PFSK-1 (cell line): ENCODE data around the gene RCAN3.

Source experiments
- FOXP2 ChIP-seq: optimal IDR thresholded peaks from 2 replicates; pipeline ENCODE3; 2011; ENCODE audit warnings: borderline replicate concordance, control low read depth, inconsistent platforms; ENCODE audit not compliant: insufficient read depth; ENCODE audit errors: extremely low read length, extremely low read depth
- REST ChIP-seq, 2 experiments: IDR thresholded peaks; 2 replicates each; pipeline versions ENCODE4 v1.6.1 to v1.8.0; 2011 to 2012; ENCODE audit warnings: low read depth in 2 of 2, low read length in 2 of 2, control low read depth in 1 of 2, inconsistent platforms in 1 of 2, mild to moderate bottlenecking in 1 of 2, moderate library complexity in 1 of 2; ENCODE audit not compliant: insufficient read depth in 1 of 2
- SIN3A ChIP-seq: IDR thresholded peaks from 2 replicates; pipeline ENCODE4 v1.6.1; 2012; ENCODE audit warnings: mild to moderate bottlenecking, low read length, moderate library complexity, borderline replicate concordance; ENCODE audit not compliant: insufficient read depth
- TAF1 ChIP-seq: IDR thresholded peaks from 2 replicates; pipeline ENCODE4 v1.6.1; 2012; ENCODE audit warnings: low read length, control low read depth, borderline replicate concordance; ENCODE audit not compliant: insufficient read depth

GRCh38 chr1:24503870-24504523 is 1.4 kb downstream of the RCAN3 start:
- TF ChIP-seq REST (IDR thresholded peaks at IDR 0.05; ENCODE audit: insufficient read depth in 1 of 2, low read depth in 2 of 2, low read length in 2 of 2) (no peak), FOXP2 (no peak), TAF1 (no peak), SIN3A (no peak)
